GM23338 (cell line): ENCODE data around the gene ARHGEF28. TPM values are rescaled to one million over a fixed set of nuclear protein-coding genes. Genes with fewer than 3 reads are reported as not detected.

Experiments used
- ATAC-seq: fragments of 200-7000 bp; cut with Tn5 transposase; 3 replicates; pipeline ENCODE4 v1.9.1; 2020
- DNase-seq: peaks from one replicate; pipeline ENCODE4 v3.0.0-alpha.2; 2015; ENCODE audit warnings: low spot score
- H2AFZ ChIP-seq: fragments of 200-600 bp; sonication (generic); 2 replicates; pipeline ENCODE4 v1.8.0; 2016; ENCODE audit warnings: antibody characterized with exemption, mild to moderate bottlenecking, moderate library complexity
- H3F3A ChIP-seq: fragments of 200-600 bp; sonication (generic); replicated peaks from 2 replicates; pipeline ENCODE4 v1.8.0; 2017; ENCODE audit warnings: antibody characterized with exemption, mixed run types, low read depth
- H3K27ac ChIP-seq: fragments of 200-600 bp; sonication (generic); 2 replicates; pipeline ENCODE4 v1.6.1; 2016; ENCODE audit warnings: low read depth
- H3K27me3 ChIP-seq: fragments of 200-600 bp; sonication (generic); 2 replicates; pipeline ENCODE4 v1.8.0; 2016; ENCODE audit warnings: mild to moderate bottlenecking, mixed run types, moderate library complexity; ENCODE audit not compliant: insufficient read depth
- H3K36me3 ChIP-seq: fragments of 200-600 bp; sonication (generic); 2 replicates; pipeline ENCODE4 v1.8.0; 2016; ENCODE audit warnings: mild to moderate bottlenecking; ENCODE audit not compliant: insufficient read depth
- H3K4me1 ChIP-seq: fragments of 200-600 bp; sonication (generic); 2 replicates; pipeline ENCODE4 v1.8.0; 2016; ENCODE audit warnings: mild to moderate bottlenecking, moderate library complexity; ENCODE audit not compliant: insufficient read depth
- H3K4me2 ChIP-seq: fragments of 200-600 bp; sonication (generic); 2 replicates; pipeline ENCODE4 v1.7.1; 2017; ENCODE audit warnings: mixed run types
- H3K4me3 ChIP-seq: fragments of 200-600 bp; sonication (generic); 2 replicates; pipeline ENCODE4 v1.6.1; 2016; ENCODE audit warnings: mixed run types
- H3K79me2 ChIP-seq: fragments of 200-600 bp; sonication (generic); replicated peaks from 2 replicates; pipeline ENCODE4 v1.8.0; 2017; ENCODE audit warnings: mild to moderate bottlenecking; ENCODE audit not compliant: insufficient read depth
- H3K9me2 ChIP-seq: fragments of 200-600 bp; sonication (generic); 2 replicates; pipeline ENCODE4 v1.8.0; 2017; ENCODE audit not compliant: insufficient read depth
- H4K20me1 ChIP-seq: fragments of 200-600 bp; sonication (generic); replicated peaks from 2 replicates; pipeline ENCODE4 v1.8.0; 2017; ENCODE audit warnings: mild to moderate bottlenecking; ENCODE audit not compliant: insufficient read depth
- H3K27ac Mint-ChIP-seq: 2 replicates; pipeline ENCODE4 v1.8.0; 2020; ENCODE audit warnings: inconsistent platforms, mild to moderate bottlenecking, moderate library complexity, mixed read lengths
- H3K27me3 Mint-ChIP-seq: 3 replicates; pipeline ENCODE4 v1.8.0; 2022; ENCODE audit warnings: low read depth, mild to moderate bottlenecking, moderate library complexity, mixed read lengths, inconsistent platforms; ENCODE audit not compliant: insufficient read depth, poor library complexity
- H3K36me3 Mint-ChIP-seq: 3 replicates; pipeline ENCODE4 v1.8.0; 2021; ENCODE audit warnings: low read depth, mild to moderate bottlenecking, inconsistent platforms, moderate library complexity, mixed read lengths
- H3K4me1 Mint-ChIP-seq: 3 replicates; pipeline ENCODE4 v1.8.0; 2020; ENCODE audit warnings: mild to moderate bottlenecking, inconsistent platforms, mixed read lengths
- H3K4me3 Mint-ChIP-seq: 3 replicates; pipeline ENCODE4 v1.8.0; 2021; ENCODE audit warnings: moderate library complexity, mild to moderate bottlenecking, inconsistent platforms, mixed read lengths
- H3K9me3 Mint-ChIP-seq: 3 replicates; pipeline ENCODE4 v1.8.0; 2020; ENCODE audit warnings: moderate library complexity, mild to moderate bottlenecking, inconsistent platforms, mixed read lengths
- JUNB ChIP-seq: IDR thresholded peaks from one replicate; pipeline ENCODE4 v1.6.1; 2016; ENCODE audit warnings: antibody characterized with exemption; ENCODE audit not compliant: unreplicated experiment
- NANOG ChIP-seq: IDR thresholded peaks from 2 replicates; pipeline ENCODE4 v1.6.1; 2016; ENCODE audit warnings: antibody characterized with exemption, borderline replicate concordance
- ZNF331 ChIP-seq: fragments of 250-450 bp; sonication (Bioruptor Pico); IDR thresholded peaks from 2 replicates; pipeline ENCODE4 v1.5.0; 2020; ENCODE audit warnings: low read depth, mild to moderate bottlenecking, moderate library complexity
- polyA plus RNA-seq: library from polyadenylated mRNA; unstranded; fragments of >200 nt; fragmentation: Nextera tagmentation; extraction: Ambion mirVana; gene quantifications from 2 replicates; pipeline ENCODE4 v1.2.1, GENCODE V29; 2016
- total RNA-seq: library from RNA; depleted of rRNA; stranded (reverse); fragments of >200 nt; shearing (Covaris generic); gene quantifications from 2 replicates; pipeline ENCODE4 v1.2.3, GENCODE V29; 2014
- TF ChIP-seq, protein P1 (sequence below): fragments of 250-450 bp; sonication (Bioruptor Pico); IDR thresholded peaks from 2 replicates; pipeline ENCODE4 v1.5.0; 2020; ENCODE audit warnings: mild to moderate bottlenecking, moderate library complexity
- TF ChIP-seq, protein P2 (sequence below): IDR thresholded peaks from 2 replicates; pipeline ENCODE4 v1.6.1; 2016; ENCODE audit warnings: antibody characterized with exemption

ARHGEF28 gene
- total and polyA plus RNA-seq, 2 experiments from 2014 or later, result 0.39 to 1.0 TPM

DNA sequence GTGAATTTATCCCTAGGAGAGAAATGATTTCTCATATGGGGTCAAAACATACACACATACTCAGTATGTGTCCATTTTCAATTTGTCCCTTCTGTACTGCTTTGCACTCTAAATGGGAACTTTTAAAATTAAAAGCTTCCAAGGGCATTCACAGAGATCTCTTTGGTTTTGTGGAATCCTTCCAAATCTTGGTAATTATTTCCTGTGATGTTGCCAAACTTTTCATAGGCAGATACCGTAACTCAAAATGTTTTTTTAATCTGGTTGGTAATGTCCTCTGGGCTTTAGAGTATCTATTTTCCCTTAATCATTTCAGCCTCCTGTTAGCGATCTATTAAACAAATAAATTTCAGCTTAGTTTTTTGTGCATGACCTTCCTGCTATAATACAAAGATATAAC lies 282.4 kb downstream of the ARHGEF28 start (continued):
- TF ChIP-seq, protein P1, sequence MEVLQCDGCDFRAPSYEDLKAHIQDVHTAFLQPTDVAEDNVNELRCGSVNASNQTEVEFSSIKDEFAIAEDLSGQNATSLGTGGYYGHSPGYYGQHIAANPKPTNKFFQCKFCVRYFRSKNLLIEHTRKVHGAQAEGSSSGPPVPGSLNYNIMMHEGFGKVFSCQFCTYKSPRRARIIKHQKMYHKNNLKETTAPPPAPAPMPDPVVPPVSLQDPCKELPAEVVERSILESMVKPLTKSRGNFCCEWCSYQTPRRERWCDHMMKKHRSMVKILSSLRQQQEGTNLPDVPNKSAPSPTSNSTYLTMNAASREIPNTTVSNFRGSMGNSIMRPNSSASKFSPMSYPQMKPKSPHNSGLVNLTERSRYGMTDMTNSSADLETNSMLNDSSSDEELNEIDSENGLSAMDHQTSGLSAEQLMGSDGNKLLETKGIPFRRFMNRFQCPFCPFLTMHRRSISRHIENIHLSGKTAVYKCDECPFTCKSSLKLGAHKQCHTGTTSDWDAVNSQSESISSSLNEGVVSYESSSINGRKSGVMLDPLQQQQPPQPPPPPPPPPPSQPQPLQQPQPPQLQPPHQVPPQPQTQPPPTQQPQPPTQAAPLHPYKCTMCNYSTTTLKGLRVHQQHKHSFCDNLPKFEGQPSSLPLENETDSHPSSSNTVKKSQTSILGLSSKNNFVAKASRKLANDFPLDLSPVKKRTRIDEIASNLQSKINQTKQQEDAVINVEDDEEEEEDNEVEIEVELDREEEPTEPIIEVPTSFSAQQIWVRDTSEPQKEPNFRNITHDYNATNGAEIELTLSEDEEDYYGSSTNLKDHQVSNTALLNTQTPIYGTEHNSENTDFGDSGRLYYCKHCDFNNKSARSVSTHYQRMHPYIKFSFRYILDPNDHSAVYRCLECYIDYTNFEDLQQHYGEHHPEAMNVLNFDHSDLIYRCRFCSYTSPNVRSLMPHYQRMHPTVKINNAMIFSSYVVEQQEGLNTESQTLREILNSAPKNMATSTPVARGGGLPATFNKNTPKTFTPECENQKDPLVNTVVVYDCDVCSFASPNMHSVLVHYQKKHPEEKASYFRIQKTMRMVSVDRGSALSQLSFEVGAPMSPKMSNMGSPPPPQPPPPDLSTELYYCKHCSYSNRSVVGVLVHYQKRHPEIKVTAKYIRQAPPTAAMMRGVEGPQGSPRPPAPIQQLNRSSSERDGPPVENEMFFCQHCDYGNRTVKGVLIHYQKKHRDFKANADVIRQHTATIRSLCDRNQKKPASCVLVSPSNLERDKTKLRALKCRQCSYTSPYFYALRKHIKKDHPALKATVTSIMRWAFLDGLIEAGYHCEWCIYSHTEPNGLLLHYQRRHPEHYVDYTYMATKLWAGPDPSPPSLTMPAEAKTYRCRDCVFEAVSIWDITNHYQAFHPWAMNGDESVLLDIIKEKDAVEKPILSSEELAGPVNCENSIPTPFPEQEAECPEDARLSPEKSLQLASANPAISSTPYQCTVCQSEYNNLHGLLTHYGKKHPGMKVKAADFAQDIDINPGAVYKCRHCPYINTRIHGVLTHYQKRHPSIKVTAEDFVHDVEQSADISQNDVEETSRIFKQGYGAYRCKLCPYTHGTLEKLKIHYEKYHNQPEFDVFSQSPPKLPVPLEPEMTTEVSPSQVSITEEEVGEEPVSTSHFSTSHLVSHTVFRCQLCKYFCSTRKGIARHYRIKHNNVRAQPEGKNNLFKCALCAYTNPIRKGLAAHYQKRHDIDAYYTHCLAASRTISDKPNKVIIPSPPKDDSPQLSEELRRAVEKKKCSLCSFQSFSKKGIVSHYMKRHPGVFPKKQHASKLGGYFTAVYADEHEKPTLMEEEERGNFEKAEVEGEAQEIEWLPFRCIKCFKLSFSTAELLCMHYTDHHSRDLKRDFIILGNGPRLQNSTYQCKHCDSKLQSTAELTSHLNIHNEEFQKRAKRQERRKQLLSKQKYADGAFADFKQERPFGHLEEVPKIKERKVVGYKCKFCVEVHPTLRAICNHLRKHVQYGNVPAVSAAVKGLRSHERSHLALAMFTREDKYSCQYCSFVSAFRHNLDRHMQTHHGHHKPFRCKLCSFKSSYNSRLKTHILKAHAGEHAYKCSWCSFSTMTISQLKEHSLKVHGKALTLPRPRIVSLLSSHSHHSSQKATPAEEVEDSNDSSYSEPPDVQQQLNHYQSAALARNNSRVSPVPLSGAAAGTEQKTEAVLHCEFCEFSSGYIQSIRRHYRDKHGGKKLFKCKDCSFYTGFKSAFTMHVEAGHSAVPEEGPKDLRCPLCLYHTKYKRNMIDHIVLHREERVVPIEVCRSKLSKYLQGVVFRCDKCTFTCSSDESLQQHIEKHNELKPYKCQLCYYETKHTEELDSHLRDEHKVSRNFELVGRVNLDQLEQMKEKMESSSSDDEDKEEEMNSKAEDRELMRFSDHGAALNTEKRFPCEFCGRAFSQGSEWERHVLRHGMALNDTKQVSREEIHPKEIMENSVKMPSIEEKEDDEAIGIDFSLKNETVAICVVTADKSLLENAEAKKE (CRISPR knock-in tag), result no peak
- TF ChIP-seq JUNB, result no peak
- no peak for TF ChIP-seq NANOG
- no peak for TF ChIP-seq ZNF331 (CRISPR knock-in tag)

DNA sequence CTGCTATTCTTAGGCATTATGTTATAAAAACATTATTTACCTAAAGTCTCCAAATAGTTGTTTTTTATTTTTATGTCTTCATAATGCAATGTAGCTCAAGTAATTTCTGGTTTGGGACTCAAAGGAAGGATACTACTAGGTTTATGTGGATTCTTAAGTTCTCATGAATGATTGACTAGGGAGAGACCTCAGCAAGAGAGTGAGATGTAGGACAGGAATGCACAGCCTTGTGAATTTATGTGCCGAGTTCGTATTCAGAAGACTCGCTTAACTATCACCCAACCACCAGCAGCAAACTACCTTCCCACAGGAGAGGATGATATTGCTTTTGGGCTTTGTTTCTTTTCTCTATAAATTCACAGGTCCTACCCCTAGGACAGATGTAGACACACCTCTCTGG lies 282.9 kb downstream of the ARHGEF28 start:
- Histone ChIP-seq H3K9me2 (no peaks in the 10 kb centered on the region), H3F3A (no peaks in the 10 kb centered on the region), H2AFZ (peak overlapping the region; percentile 34; the same call in 1 of the 2 replicates), H3K4me2 (no peak overlapping the region), H3K4me1 (no peaks in the 10 kb centered on the region), H3K27me3 (no peaks in the 10 kb centered on the region), H3K4me3 (no peak overlapping the region), H4K20me1 (no peaks in the 10 kb centered on the region), H3K36me3 (no peaks in the 10 kb centered on the region; the same call in 1 of the 2 replicates), H3K79me2 (no peaks in the 10 kb centered on the region), H3K27ac (no peak overlapping the region)
- peaks cover 4% of the 10 kb centered on the region; the same call in 1 of the 3 replicates for H3K9me3 Mint-ChIP-seq
- TF ChIP-seq, protein P2, sequence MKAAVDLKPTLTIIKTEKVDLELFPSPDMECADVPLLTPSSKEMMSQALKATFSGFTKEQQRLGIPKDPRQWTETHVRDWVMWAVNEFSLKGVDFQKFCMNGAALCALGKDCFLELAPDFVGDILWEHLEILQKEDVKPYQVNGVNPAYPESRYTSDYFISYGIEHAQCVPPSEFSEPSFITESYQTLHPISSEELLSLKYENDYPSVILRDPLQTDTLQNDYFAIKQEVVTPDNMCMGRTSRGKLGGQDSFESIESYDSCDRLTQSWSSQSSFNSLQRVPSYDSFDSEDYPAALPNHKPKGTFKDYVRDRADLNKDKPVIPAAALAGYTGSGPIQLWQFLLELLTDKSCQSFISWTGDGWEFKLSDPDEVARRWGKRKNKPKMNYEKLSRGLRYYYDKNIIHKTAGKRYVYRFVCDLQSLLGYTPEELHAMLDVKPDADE, result no peak
- TF ChIP-seq ZNF331 (CRISPR knock-in tag), result no peak
- H3K27ac Mint-ChIP-seq, result no peak overlapping the region
- H3K4me1 Mint-ChIP-seq, result no peaks in the 10 kb centered on the region
- ATAC-seq (no peak), DNase-seq (no peak)
- H3K36me3 Mint-ChIP-seq, result no peaks in the 10 kb centered on the region
- H3K4me3 Mint-ChIP-seq, result no peak overlapping the region
- no peaks in the 10 kb centered on the region for H3K27me3 Mint-ChIP-seq
